Activated naive CD8-positive, alpha-beta T cell treated with anti-CD3 and anti-CD28 coated beads for 36 hours (primary cell): Measurements from ENCODE around the gene PET100. TPM values are rescaled to one million over a fixed set of nuclear protein-coding genes. Genes with fewer than 3 reads are reported as not detected.
A peak's percentile ranks its signal among the peaks of the same experiment; 100 is the strongest.

ENCODE experiments used
- DNase-seq: peaks from one replicate; pipeline ENCODE4 v3.0.0; 2021
- H3K27ac Mint-ChIP-seq: one replicate; pipeline ENCODE4 v1.8.0; 2022; ENCODE audit warnings: mild to moderate bottlenecking, moderate library complexity, mixed read lengths
- H3K27me3 Mint-ChIP-seq: one replicate; pipeline ENCODE4 v1.8.0; 2022; ENCODE audit warnings: mild to moderate bottlenecking, mixed read lengths
- H3K36me3 Mint-ChIP-seq: one replicate; pipeline ENCODE4 v1.8.0; 2021; ENCODE audit warnings: mild to moderate bottlenecking, mixed read lengths
- H3K4me1 Mint-ChIP-seq: one replicate; pipeline ENCODE4 v1.8.0; 2021; ENCODE audit warnings: mixed read lengths
- H3K4me3 Mint-ChIP-seq: one replicate; pipeline ENCODE4 v1.8.0; 2022; ENCODE audit warnings: mild to moderate bottlenecking, moderate library complexity, mixed read lengths
- H3K9me3 Mint-ChIP-seq: one replicate; pipeline ENCODE4 v1.8.0; 2022; ENCODE audit warnings: mixed read lengths
- total RNA-seq, 2 experiments: library from RNA; stranded (reverse); gene quantifications; one replicate each; pipeline ENCODE4 v1.2.3, GENCODE V29; 2021

The PET100 gene
- 10 to 100 TPM; 83.7 to 86.0 TPM for total RNA-seq

GRCh38 chr19:7629347-7630054 is at the start of gene PET100, which contains the start of gene XAB2:
PET100 (plus strand) TSS chr19:7629793; CDS start chr19:7629834, 41 bp downstream.
XAB2 (minus strand) TSS chr19:7629545; CDS start chr19:7629527, 18 bp downstream.
- H3K27ac Mint-ChIP-seq = peak within 1 kb of the TSS; percentile 94
- H3K9me3 Mint-ChIP-seq = no peaks in the 10 kb centered on the region
- peak; percentile 92 for DNase-seq
- H3K36me3 Mint-ChIP-seq = peaks cover 6% of the 10 kb centered on the region
- H3K4me1 Mint-ChIP-seq = peaks cover 24% of the 10 kb centered on the region
- H3K27me3 Mint-ChIP-seq = no peaks in the 10 kb centered on the region
- peak within 1 kb of the TSS; percentile 94 for H3K4me3 Mint-ChIP-seq

GRCh38 chr19:7582446-7582845 is 47.1 kb upstream of the PET100 start:
- Mint-ChIP-seq H3K9me3 (no peaks in the 10 kb centered on the region), H3K27ac (no peak overlapping the region), H3K27me3 (no peaks in the 10 kb centered on the region), H3K4me1 (no peaks in the 10 kb centered on the region), H3K4me3 (no peak overlapping the region), H3K36me3 (no peaks in the 10 kb centered on the region)
- no peak for DNase-seq

GRCh38 chr19:7589822-7590221 is 39.8 kb upstream of the PET100 start:
- Mint-ChIP-seq H3K27ac (no peak overlapping the region), H3K36me3 (no peaks in the 10 kb centered on the region), H3K4me3 (no peak overlapping the region), H3K4me1 (no peaks in the 10 kb centered on the region), H3K27me3 (peaks cover 17% of the 10 kb centered on the region), H3K9me3 (no peaks in the 10 kb centered on the region)
- DNase-seq = no peak

GRCh38 chr19:7590256-7590655 is 39.3 kb upstream of the PET100 start:
- no peaks in the 10 kb centered on the region for H3K9me3 Mint-ChIP-seq
- no peak for DNase-seq
- peaks cover 22% of the 10 kb centered on the region for H3K27me3 Mint-ChIP-seq
- no peak overlapping the region for H3K4me3 Mint-ChIP-seq
- H3K36me3 Mint-ChIP-seq = no peaks in the 10 kb centered on the region
- H3K27ac Mint-ChIP-seq = no peak overlapping the region
- H3K4me1 Mint-ChIP-seq = no peaks in the 10 kb centered on the region

GRCh38 chr19:7595466-7596133 is 34.0 kb upstream of the PET100 start, which contains the start of gene CAMSAP3:
CAMSAP3 (plus strand) TSS chr19:7595863; CDS start chr19:7596003, 140 bp downstream.
- Mint-ChIP-seq H3K9me3 (peaks cover 1% of the 10 kb centered on the region), H3K36me3 (no peaks in the 10 kb centered on the region), H3K27me3 (peaks cover 47% of the 10 kb centered on the region), H3K4me3 (peak within 1 kb of the TSS; percentile 67), H3K27ac (no peak within 1 kb of the TSS), H3K4me1 (no peaks in the 10 kb centered on the region)
- DNase-seq = peak; percentile 62

- Mint-ChIP-seq H3K9me3 (peaks cover 4% of the 10 kb centered on the region), H3K4me3 (peak overlapping the region; percentile 67), H3K4me1 (no peaks in the 10 kb centered on the region), H3K27me3 (peaks cover 47% of the 10 kb centered on the region), H3K36me3 (no peaks in the 10 kb centered on the region), H3K27ac (no peak overlapping the region)
- DNase-seq = no peak
Measured at GRCh38 chr19:7596211-7596937, 33.2 kb upstream of the PET100 start.

- no peaks in the 10 kb centered on the region for H3K4me1 Mint-ChIP-seq
- peaks cover 4% of the 10 kb centered on the region for H3K9me3 Mint-ChIP-seq
- H3K27me3 Mint-ChIP-seq = peaks cover 52% of the 10 kb centered on the region
- DNase-seq = no peak
- no peak overlapping the region for H3K4me3 Mint-ChIP-seq
- no peaks in the 10 kb centered on the region for H3K36me3 Mint-ChIP-seq
- no peak overlapping the region for H3K27ac Mint-ChIP-seq
Measured at GRCh38 chr19:7597689-7598088, 31.9 kb upstream of the PET100 start.

- H3K27me3 Mint-ChIP-seq = peaks cover 51% of the 10 kb centered on the region
- no peak overlapping the region for H3K27ac Mint-ChIP-seq
- no peaks in the 10 kb centered on the region for H3K36me3 Mint-ChIP-seq
- peaks cover 4% of the 10 kb centered on the region for H3K9me3 Mint-ChIP-seq
- H3K4me3 Mint-ChIP-seq = no peak overlapping the region
- DNase-seq = no peak
- no peaks in the 10 kb centered on the region for H3K4me1 Mint-ChIP-seq
Measured at GRCh38 chr19:7598180-7598579, 31.4 kb upstream of the PET100 start.

GRCh38 chr19:7600721-7601120 is 28.9 kb upstream of the PET100 start:
- Mint-ChIP-seq H3K9me3 (peaks cover 4% of the 10 kb centered on the region), H3K4me3 (no peak overlapping the region), H3K36me3 (no peaks in the 10 kb centered on the region), H3K27ac (no peak overlapping the region), H3K27me3 (peaks cover 32% of the 10 kb centered on the region), H3K4me1 (no peaks in the 10 kb centered on the region)
- no peak for DNase-seq

GRCh38 chr19:7602240-7602934 is 27.2 kb upstream of the PET100 start:
- no peak overlapping the region for H3K27ac Mint-ChIP-seq
- DNase-seq = no peak
- peaks cover 25% of the 10 kb centered on the region for H3K27me3 Mint-ChIP-seq
- peaks cover 4% of the 10 kb centered on the region for H3K9me3 Mint-ChIP-seq
- H3K36me3 Mint-ChIP-seq = no peaks in the 10 kb centered on the region
- H3K4me1 Mint-ChIP-seq = no peaks in the 10 kb centered on the region
- no peak overlapping the region for H3K4me3 Mint-ChIP-seq

GRCh38 chr19:7602935-7603497 is 26.6 kb upstream of the PET100 start:
- Mint-ChIP-seq H3K4me3 (no peak overlapping the region), H3K9me3 (peaks cover 4% of the 10 kb centered on the region), H3K27me3 (peaks cover 18% of the 10 kb centered on the region), H3K27ac (no peak overlapping the region), H3K36me3 (no peaks in the 10 kb centered on the region), H3K4me1 (no peaks in the 10 kb centered on the region)
- no peak for DNase-seq

GRCh38 chr19:7603919-7604318 is 25.7 kb upstream of the PET100 start:
- H3K9me3 Mint-ChIP-seq = peaks cover 4% of the 10 kb centered on the region
- no peaks in the 10 kb centered on the region for H3K36me3 Mint-ChIP-seq
- no peaks in the 10 kb centered on the region for H3K4me1 Mint-ChIP-seq
- H3K4me3 Mint-ChIP-seq = no peak overlapping the region
- no peak overlapping the region for H3K27ac Mint-ChIP-seq
- no peak for DNase-seq
- peaks cover 12% of the 10 kb centered on the region for H3K27me3 Mint-ChIP-seq

GRCh38 chr19:7605490-7606222 is 23.9 kb upstream of the PET100 start:
- Mint-ChIP-seq H3K9me3 (peaks cover 2% of the 10 kb centered on the region), H3K27me3 (peaks cover 12% of the 10 kb centered on the region), H3K4me1 (no peaks in the 10 kb centered on the region)

GRCh38 chr19:7606289-7606688 is 23.3 kb upstream of the PET100 start:
- Mint-ChIP-seq H3K27me3 (peaks cover 12% of the 10 kb centered on the region), H3K27ac (no peak overlapping the region), H3K4me3 (no peak overlapping the region), H3K36me3 (no peaks in the 10 kb centered on the region), H3K4me1 (no peaks in the 10 kb centered on the region), H3K9me3 (no peaks in the 10 kb centered on the region)
- DNase-seq = no peak

More at GRCh38 chr19:7605490-7606222, 23.9 kb upstream of the PET100 start:
- H3K36me3 Mint-ChIP-seq = no peaks in the 10 kb centered on the region
- H3K27ac Mint-ChIP-seq = no peak overlapping the region
- DNase-seq = peak; percentile 55
- no peak overlapping the region for H3K4me3 Mint-ChIP-seq
